Gastroesophageal sphincter (tissue), 3 donors: ENCODE results near the gene SLC6A8.

ENCODE experiments used
- EP300 ChIP-seq: sonication (generic); formaldehyde crosslinking; IDR thresholded peaks from one replicate; pipeline ENCODE4 v1.6.1; 2017; ENCODE audit warnings: antibody characterized with exemption, mild to moderate bottlenecking
- POLR2A ChIP-seq, 2 donors: fragments of 450-650 bp; IDR thresholded peaks; one replicate each; pipeline ENCODE4 v1.6.1; 2017; ENCODE audit warnings: antibody characterized with exemption in 2 of 2, mild to moderate bottlenecking in 2 of 2, moderate library complexity in 1 of 2
- TF ChIP-seq, protein P1 (sequence below), 4 experiments: fragments of 200-600 bp in 2 of 4; fragments of 450-650 bp in 2 of 4; sonication (generic) in 1 of 4; IDR thresholded peaks; one replicate each; pipeline ENCODE4 v1.5.1; 2017 to 2019; ENCODE audit warnings: antibody characterized with exemption in 4 of 4, mild to moderate bottlenecking in 2 of 4, moderate library complexity in 2 of 4

DNA sequence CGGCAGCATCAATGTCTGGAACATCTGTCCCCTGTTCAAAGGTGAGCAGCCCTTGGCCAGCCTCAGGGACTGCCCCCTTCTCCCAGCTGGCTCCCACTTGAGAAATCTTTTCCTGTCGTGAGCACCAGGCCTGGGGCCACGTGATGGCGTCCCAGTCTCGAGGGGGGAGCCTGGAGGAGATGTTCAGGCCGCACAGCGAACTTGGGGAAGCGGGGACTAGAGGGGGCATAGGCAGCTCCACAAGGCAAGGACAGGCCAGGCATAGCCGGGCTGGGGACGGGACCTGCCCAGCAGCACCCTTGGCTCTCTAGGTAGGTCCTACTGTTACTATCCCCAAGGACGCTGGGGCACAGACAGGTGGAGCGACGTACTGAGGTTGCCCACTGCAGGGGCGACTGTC is 2.7 kb downstream of the SLC6A8 start:
- TF ChIP-seq, protein P1, sequence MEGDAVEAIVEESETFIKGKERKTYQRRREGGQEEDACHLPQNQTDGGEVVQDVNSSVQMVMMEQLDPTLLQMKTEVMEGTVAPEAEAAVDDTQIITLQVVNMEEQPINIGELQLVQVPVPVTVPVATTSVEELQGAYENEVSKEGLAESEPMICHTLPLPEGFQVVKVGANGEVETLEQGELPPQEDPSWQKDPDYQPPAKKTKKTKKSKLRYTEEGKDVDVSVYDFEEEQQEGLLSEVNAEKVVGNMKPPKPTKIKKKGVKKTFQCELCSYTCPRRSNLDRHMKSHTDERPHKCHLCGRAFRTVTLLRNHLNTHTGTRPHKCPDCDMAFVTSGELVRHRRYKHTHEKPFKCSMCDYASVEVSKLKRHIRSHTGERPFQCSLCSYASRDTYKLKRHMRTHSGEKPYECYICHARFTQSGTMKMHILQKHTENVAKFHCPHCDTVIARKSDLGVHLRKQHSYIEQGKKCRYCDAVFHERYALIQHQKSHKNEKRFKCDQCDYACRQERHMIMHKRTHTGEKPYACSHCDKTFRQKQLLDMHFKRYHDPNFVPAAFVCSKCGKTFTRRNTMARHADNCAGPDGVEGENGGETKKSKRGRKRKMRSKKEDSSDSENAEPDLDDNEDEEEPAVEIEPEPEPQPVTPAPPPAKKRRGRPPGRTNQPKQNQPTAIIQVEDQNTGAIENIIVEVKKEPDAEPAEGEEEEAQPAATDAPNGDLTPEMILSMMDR (IDR thresholded peaks at IDR 0.05) = no peak
- TF ChIP-seq POLR2A (IDR thresholded peaks at IDR 0.05) (no peak), EP300 (no peak)
